NCI-H526 treated with DMSO at 0.1 percent for 48 hours (cell line): Measurements from ENCODE around the gene EEF1AKMT3.

Experiments
- DNase-seq: peaks from one replicate; lab custom pipeline; 2025; lab: John Stamatoyannopoulos, UW

EEF1AKMT3 gene

DNA sequence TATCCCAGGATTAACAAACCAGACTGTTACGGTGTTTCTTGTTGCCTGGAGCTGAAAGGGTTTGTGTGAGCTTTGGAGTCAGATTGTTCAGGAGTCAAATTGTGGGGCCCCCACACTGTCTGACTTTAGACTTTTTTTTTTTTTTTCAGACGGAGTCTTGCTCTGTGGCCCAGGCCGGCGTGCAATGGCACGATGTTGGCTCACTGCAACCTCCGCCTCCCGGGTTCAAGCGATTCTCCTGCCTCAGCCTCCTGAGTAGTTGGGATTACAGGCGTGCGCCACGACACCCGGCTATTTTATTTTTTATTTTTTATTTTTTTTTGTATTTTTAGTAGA lies 11.0 kb downstream of the EEF1AKMT3 start:
- DNase-seq: no peak

GRCh38 chr12:57783861-57784260 lies 11.4 kb downstream of the EEF1AKMT3 start:
- no peak for DNase-seq

DNA sequence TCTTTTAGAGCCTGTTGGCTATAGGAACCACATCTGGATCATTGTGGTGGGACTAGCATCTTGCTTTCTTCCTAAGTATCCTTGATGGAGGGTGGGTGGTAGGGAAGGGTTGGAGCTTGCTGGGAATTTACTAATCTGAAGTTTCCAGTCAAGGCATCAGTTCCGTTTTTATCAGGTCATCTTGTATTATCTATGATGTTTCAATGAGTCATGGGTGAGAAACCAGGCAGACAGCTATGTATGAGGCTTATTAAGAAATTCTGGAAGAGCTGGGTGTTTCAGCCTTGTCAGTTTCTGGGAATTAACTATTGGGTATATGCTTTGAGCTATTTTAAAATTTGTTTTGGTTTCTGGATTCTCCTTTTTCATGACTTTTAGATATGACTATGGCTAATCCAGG lies 21.5 kb downstream of the EEF1AKMT3 start:
- DNase-seq: no peak

- no peak for DNase-seq
These were observed 22.9 kb downstream of the EEF1AKMT3 start for GRCh38 chr12:57795354-57795753.

DNA sequence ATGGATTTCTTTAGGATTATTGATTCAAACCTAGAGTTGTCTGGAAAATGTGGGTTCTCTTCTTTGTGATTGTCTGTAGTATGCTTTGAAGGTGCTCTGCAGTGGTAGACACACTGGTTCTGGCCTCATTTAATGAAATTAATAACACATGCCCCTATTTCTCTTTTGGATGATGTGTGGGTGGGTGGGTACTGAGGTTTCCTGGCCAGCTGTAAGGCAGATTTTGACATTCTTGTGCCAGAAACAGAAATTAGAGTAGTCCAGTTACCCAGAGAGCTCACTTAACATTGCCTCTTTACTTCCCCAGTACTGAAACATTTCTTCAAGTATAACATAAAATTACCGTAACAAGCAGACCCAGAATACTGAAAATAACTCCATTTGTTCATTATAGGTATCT lies 24.6 kb downstream of the EEF1AKMT3 start:
- DNase-seq: no peak

- no peak for DNase-seq
These were observed 25.5 kb downstream of the EEF1AKMT3 start for GRCh38 chr12:57797933-57798332.

DNA sequence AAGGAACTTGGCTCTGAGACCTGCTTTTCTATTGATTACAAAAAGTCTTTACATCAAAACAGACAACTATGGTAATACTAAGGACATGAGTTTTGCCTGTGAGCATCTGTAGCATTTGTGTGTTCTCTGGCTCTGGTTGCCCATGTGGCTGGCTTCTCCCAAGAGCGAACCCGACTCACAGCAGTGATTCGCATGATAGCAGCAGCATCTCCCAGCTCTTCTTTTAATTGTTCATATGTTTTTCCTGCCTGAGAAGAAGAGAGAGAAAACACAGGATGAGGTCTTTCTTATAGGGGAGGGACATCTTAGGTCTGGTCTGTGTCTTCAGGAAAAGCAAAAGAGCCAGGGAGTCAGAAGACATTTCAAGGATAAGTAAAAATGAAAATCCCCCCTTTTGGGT lies 28.6 kb downstream of the EEF1AKMT3 start:
- DNase-seq: no peak

- no peak for DNase-seq
These were observed 30.2 kb downstream of the EEF1AKMT3 start for GRCh38 chr12:57802607-57803006.

GRCh38 chr12:57803319-57803893 lies 31.0 kb downstream of the EEF1AKMT3 start:
- DNase-seq: no peak

DNA sequence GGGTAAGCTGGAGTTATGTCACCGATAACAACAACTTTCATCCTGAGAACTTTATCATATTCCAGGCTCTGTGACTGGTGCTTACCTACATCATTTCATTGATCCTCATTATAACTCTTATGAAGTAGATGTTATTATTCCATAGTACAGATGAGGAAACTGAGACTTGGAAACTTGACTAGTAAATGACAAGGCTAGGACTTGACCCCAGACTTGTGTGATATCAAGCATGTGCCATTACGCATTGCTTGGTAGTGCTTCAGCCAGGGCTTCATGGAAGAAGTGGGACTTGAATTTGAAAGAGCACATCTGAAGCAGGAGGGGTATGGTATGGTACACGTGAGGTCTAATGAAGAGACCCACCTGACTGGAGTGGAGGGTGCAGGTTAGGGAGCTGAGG lies 34.3 kb downstream of the EEF1AKMT3 start:
- no peak for DNase-seq

GRCh38 chr12:57807285-57807684 lies 34.9 kb downstream of the EEF1AKMT3 start:
- DNase-seq: no peak

GRCh38 chr12:57808351-57808750 lies 35.9 kb downstream of the EEF1AKMT3 start:
- DNase-seq: no peak

- no peak for DNase-seq
These were observed 37.0 kb downstream of the EEF1AKMT3 start for GRCh38 chr12:57809425-57809824.

DNA sequence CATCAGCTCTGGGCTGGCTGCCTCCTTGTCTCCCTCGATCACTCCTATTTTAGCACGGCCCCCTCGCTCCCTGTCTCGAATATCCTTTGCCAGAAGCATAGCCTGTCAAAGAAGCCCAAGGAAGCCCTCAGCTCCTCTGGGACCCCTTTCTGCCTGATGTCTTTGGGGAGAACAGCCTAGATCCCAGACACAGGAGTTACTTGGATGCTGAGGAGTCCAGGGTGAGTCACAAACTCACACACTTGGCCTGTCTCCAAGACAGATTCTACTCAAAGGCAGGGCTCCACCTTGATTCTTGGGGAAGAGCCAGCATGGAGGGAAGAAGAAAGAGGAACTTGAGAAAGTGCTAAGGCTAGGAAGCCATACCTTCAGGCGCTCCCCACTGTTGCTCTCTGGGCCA lies 38.0 kb downstream of the EEF1AKMT3 start:
- DNase-seq: no peak

DNA sequence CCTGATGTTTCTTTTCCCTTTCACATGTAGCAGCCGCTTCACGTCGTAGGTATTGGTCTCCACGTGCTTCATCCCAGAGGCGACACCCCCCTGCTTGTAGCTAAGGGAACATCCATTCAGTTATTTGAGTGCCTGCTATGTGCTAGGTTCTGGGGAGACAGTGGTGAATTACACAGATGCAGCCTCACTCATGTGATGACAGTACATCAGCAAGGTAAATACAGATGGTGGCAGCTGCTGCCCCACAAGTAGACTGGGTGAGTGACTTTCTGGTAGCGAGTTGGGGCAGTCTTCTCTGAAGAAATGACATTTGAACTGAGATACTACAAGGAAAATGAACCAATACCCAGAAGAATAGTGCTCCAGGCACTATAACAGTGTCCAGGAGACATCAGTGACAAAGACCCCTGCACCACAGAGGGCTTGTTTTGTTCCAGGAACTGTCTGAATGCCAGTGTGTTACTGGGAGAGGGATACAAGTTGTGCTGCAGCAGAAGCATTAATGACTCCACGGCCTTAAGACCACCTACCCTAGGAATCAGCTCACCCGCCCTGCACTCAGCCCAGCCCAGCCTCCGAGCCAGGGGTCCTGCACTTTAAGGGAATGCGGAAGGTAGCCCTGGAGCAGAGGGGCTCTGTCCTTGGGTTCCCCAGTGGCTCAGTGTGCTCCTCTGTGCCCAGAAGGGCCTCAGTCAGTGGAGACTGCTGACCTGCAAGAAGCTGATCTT lies 38.8 kb downstream of the EEF1AKMT3 start:
- DNase-seq: no peak

DNA sequence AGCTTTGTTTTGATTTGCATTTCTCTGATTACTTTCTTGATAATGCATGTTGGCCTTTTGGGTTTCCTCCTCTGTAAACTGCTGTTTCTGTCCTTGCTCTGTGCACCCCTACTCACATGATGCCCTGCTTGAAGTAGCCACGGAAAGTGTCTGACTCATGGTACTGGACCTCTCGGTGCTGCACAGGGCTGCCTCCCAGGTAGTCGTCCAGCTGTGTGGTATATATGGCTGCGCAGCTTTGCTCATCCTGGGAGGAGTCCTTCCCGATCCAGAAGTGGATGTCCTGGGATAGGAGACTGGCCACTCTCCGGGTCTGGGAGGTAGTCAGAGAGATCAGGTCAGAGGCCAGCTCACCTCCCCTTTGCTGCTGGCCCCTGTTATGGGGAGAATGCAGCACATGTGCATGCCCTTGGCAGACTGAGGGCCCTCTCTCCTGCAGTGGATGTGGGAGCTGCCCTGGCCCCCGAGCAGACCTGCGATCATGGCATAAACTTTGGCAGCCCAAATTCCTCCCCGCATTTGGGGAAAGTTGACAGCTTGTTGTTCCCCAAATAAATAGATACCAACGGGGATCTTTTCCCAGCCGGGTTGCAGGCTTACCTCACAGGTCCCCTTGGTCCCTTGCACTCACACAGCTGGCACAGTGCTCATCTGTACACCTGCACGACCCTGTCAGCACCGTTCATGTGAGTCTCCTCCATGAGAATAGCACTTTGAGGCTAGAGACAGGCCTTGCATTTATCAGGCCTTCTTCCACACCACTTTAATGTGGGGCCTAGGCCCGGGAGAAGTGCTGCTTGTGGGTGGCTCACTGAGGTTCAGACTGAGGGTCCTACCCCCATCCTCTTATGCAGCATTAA lies 40.9 kb downstream of the EEF1AKMT3 start:
- no peak for DNase-seq

- no peak for DNase-seq
These were observed 41.8 kb downstream of the EEF1AKMT3 start for GRCh38 chr12:57813971-57814772.

DNA sequence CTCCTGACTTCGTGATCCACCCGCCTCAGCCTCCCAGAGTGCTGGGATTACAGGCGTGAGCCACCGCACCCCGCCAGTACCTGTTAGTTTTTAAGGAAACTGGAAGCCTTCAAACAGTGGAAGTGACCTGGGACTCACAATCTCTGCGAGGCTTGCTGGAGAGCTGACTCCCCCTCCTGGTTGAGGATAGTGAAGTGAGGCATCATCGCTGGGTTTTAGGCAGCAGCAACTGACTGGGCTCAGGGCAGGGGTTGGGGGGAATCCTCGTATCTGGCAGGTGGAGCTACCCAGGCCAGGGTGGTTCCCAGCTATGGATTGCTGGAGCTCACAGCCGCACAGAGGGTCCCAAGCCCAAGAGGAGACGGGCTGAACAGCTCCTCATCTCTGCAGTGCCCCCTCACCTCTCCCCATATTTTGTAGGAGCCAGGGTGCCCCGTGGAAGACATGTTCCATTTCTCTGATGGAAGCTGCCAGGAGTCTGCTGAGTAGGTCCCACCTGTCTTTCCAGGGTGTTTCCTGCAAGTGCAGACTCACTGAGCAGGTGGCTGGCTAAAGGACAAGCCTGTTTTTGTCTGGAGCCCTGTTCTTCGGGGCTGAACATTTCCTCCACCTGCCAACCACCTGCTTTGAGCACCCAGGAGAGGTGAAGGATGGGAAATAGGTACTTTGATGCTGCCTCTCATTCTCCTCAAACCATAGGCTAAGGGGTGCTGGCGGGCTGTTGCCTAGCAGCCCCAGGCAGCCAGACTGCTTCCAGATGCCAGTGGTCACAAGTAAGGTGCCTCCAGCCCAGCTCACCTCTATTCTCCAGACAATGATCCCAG lies 43.0 kb downstream of the EEF1AKMT3 start:
- no peak for DNase-seq

DNA sequence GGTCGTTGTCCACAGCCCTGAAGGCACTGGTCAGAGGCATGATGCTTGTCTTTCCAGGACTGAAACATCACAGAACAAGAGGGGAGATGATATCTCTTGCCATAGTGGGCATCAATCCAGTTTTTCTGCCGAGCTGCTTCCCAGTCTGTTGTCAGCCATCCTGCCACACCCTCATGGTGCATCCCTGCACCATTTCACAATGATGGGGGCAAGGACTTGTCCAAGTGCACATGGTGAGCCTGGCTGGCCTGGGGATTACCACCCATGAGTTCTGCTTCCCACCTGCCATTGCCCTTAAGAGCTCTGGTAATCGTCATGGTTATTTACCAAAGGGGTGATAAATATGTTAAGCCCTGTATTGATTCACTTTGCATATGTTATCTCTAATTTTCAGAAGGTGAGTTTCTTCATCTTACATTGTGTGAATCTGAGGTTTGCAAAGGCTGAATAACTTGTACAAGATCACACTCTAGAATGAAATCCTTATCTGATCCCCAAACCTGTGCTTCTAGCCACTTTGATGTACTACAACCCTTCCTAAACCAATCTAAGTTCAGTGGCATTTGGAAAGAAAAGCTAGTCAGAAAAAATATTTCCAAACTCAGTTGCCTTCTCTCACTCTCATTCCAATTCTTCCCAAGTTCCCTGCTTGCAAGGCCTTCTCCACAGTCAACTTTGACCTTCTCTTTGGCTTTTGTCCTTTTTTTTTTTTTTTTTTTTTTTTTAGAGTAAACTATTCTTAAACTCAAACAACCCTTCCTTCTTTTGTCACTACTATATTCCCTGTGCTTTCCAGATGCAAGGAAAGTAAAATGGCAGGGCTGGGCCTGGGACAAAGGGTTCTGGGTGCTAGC lies 43.8 kb downstream of the EEF1AKMT3 start:
- no peak for DNase-seq

- no peak for DNase-seq
These were observed 44.4 kb downstream of the EEF1AKMT3 start for GRCh38 chr12:57816855-57817151.
